GM18519 (cell line): Measurements from ENCODE around the gene IP6K3.

Experiments
- ATAC-seq: cut with Tn5 transposase; IDR thresholded peaks from one replicate; pipeline ENCODE4 v1.9.1; 2021; ENCODE audit warnings: mild to moderate bottlenecking, moderate library complexity; ENCODE audit not compliant: unreplicated experiment, low FRiP score

The IP6K3 gene

DNA sequence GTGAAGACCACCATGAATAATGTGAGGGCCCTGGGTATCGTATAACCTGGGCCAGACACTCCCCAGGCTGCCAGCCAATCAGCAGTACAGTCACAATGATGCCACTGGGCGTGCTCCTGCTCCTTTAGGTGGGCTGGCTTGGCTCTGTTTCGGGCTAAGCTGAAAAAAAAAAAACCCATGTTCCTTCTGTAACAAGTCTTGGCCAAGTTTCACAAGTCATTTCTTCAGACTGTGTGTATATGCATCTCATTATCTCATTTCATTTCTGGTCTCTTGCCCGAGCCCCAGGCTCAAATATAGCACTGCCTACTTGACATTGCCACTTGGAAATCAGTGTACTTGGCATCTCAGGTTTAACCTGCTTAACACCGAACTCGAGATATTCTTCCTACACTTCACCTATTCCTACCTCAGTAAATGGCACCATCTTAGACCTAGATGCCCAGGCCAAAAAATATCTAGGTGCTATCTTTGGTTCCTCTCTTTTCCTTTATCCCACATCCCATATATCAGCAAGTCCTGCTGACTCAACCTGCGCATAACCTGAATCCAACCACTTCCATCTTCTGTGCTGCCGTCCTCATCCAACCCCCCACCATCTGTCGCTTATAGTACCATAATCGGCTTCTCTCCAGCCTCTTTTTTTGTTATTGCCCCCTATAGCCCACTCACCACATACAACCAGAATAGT is 37.0 kb downstream of the IP6K3 start:
- ATAC-seq = no peak

DNA sequence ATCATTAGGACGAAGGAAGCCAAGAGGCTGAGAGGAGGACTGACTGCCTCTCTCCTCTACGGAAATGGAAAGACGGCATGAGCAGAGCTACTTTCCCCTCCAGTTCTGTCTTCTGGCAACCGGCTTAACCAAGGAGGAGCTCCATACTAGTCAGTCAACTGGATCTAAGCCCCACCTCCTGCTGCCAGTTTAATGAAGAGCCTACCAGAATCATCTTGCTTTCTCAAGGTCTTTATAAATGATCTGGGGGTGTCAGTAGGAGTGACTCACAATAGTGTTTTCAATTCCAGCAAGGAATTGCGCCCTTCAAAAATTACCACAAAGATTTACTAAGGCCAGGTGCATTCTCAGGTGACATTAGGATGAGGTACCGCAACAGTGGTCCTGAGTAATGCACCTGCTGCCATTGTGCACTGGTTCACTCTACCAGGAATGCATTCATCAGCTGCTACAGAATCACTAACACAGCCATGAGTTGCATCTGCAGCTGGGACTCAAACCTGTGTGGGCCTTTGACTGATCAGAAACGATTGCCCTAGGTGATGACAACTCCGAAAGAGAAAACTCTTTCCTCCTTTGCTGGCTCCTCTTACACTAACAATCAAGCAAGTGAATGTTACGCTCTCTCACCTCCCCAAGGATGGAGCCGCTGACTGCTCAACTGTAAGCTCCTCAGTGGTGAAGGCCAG is 38.0 kb downstream of the IP6K3 start:
- no peak for ATAC-seq

DNA sequence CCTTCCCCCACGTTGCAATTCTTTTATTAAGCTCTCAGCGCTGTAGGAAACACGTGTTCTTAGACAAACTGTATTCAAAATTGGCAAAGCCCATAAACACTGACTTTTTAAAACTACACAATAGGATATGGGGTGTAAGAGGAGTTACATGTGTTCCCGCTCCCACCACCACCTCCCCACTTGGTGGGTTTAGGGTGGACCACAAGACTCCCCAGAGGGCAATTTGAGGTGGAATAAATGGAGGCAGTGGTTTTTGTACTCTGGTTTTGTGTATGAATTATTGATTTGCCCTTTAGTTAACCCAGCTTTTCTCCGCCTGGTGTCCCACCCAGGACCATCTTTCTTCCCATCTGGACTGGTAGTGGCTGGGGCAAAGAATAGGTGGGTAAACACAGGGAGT is 38.9 kb downstream of the IP6K3 start:
- no peak for ATAC-seq

DNA sequence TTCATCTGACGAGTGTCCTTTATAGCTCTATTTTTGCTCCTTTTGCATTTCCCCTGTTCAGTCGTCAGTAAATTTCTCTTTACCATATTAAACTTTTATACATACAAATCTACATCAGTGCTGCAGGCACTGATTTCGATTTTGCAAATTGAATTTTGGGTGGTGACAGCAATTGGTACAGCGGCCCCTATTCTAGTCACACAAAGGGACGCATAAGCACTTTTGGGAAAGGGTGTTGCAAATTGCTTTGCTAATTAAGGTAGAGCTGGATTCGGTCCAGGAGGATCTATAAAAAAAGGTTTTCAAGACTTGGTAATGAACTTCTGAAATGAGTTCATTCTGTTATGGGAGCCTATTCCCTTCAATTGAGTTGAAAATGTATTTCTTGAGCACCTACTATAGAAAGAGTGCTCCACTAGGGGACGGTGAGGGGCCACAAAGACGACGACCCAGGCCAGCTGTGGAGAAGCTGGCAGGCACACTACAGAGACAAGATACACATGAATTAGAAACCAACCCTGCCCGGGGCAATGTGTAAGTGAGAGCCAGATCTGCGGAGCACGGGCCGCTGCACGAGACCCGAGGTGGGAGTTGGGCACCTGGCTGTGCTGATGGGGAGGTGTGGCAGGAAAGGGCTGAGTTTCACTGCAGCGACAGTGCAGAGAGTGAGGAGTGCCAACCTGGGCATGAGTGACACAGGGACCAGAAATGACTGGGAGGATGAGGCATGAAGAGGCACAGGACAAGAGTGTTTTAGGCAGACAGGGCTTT is 40.6 kb downstream of the IP6K3 start:
- ATAC-seq = no peak

DNA sequence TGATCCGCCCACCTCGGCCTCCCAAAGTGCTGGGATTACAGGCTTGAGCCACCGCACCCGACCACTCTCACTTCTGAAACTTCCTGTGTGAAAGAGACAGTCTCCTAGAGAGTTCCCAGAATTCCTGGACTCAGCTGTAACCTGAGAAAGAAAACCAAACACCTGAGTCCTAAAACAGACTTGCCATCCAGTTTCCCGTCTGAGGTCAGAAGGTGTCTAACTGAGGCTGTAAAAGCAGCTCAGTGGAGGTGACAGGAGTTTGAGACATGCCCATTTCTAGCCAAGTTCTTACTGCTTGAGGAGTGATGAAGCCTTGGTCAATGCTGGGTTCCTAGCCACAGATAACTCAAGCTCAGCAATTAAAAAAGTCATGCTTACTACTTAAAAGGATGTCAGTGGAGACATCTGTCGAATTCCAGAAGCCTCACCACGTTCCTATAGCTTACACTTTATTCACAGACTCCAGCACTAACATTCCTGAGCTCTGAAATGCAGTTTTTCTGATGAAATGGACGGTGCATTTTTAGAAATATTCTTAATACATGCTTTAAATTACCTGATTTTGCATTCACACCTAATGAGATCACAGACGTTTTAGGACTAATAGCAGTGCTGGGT is 41.3 kb downstream of the IP6K3 start:
- ATAC-seq = no peak

DNA sequence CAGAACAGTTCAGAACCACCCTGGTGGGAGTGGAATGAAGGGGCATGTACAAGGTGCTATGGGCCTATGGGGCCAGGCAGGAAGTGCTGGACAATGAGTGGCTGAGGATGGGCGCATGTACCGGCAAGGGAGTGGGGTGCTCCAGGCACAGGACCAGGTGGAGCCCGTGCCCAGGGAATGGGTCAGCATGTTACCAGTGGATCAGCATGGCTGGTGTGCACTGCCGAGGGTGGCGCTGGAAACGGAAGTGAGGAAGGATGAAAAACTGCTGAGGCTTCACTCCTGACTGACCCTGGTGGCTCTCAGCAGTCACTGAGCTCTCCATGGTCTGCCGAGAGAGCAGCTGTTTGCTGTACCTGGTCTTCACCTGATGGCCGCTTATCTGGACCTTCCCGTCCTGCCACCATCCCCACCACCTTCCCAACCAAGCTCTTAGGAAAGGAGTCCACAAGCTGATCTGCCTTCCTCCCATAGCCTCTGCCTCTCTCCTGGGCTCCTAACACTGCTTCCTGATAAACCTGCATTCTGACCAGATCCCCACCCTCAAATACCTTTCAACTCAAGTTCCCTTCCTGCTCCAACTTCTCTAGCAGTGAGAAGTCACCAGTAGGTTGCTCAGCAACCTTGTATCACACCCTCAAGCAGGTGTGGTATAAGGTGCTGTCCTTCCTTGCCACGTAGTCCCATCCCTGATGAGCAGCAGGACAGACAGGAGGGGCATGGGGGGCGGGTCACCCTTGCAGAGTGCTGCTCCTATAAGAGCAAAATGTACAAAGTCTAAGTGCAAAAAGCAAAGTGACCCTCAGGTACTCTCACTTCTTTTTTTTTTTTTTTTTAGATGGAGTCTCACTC is 42.3 kb downstream of the IP6K3 start:
- no peak for ATAC-seq

DNA sequence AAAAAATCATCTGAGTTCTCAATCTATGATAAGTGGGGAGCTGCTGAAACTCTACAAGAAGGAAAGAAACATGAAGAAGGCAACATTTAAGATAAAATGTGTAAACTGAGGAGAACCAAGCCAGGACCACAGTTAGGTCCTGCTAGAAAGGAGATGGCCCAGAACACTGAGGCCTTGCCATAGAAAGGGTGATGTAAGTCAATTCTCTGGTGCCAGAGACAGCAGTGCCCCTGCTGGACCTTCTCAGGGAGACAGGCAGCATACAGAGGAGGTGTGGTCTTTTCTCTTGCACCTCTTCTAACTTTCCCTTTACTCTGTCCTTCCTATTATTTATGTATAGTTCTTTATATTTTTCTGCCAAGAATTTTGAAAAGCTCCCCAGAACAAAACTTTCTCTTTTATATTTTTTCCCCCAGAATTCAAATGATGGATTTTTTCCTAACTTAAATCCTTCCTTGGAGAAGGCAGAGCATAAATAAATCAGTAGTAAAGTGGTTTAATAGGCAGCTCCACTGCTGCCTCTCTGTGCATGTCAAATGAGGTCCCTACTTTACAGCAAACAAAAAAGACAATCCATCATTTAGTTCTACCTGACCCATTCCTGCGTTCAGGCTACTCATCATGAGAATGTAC is 44.2 kb downstream of the IP6K3 start:
- no peak for ATAC-seq

DNA sequence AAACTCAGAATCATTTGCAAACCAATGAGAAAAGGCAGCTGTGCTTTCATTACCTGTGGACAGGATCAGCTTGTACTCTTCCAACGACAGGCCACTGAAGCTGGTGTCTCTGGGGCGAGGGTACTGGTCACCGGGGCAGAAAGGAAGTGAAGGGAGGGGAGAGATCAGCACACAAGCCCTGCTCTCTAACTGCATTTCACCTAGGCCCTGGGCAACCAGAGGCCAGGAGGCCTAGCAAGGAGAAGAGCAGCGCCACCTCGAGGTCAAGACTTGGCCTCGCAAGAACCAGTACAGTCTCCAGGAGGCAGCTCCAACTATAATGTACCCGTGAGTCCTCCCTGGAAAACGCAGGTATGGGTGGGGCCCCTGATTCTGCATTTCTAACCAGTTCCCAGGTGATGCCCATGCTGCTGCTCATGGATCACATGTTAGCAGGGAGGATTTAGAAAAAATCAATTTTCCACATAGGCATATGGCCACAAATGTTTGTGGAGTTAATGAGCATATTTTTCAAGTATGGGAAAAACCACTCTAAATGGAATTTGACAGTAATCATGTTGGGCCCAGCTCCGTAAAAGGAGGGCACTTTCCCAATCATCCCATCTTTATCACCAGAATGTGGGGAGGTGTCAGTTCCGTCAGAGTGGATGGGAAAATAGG is 46.2 kb downstream of the IP6K3 start:
- ATAC-seq = no peak

DNA sequence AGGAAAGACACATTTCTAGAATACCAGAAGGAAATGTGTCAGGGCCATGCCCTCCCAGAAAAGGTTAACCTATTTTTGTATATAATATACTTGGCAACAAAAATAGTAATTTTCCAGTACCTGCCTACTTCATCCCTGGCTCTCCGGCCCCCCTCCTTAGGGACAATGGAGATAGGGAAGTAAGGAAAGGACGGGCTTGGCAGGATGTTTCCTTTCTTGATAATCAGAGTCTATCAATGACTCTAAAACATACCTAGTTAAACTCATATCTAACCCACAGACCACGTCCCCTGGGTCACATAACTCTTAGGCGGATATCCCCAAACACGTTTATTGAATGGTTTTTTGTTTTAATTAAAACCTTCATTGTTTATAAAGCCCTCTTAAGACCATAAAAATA is 47.0 kb downstream of the IP6K3 start:
- no peak for ATAC-seq

DNA sequence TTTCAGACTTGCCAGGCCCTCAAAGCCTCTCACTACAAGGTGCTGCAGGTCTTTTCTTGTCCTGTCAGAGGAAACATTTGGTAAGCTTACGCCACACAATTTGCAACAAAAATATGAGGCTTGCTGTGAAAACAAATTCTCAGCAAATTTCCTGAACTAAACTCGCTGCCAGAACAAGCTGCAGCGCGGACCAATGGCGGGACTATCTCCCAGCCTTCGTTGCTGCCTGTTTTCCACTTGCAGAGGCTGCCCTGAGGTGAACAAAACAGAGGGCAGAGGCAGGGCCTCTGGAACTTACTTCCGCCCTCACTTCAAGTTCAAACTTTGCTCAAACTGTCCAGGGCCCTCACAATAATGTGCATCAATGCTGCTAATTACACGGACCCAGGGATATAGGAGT is 47.6 kb downstream of the IP6K3 start:
- no peak for ATAC-seq

DNA sequence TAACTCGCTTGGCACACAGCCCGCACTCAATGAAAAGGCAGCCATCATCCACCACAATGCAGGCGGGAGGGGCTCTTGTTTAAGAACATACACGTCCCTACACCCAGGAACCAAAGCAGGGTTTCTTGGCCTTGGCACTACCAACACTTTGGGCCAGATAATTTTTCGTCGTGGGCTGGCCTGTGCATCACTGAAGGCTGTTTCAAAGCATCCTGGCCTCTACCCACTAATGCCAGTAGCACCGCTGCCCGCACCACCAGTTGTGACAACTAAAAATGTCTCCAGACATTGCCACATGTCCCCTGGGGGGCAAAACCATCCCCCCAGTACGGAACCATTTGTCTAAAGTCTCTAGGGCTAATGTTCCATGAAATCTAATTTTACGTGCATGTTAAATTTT is 48.2 kb downstream of the IP6K3 start:
- no peak for ATAC-seq

DNA sequence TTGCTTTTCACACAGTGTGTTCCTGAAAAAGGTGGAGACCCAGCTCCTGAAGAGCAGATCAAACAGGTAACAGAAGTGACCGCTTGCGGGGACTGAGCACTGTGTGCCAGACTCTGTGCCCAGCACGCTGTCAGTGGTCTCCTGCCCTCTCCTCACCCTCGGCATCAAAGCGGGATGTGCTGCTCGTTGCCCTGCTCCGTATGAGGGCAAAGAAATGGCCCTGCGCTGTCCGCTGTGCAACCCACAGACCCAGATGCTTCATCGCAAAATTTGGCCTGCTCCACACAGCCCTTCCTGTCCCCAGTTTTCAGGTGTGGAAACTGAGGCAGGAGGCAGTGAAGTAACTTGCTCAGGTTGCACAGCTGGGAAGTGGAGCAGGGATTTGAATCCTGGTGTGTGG is 48.9 kb downstream of the IP6K3 start:
- no peak for ATAC-seq

DNA sequence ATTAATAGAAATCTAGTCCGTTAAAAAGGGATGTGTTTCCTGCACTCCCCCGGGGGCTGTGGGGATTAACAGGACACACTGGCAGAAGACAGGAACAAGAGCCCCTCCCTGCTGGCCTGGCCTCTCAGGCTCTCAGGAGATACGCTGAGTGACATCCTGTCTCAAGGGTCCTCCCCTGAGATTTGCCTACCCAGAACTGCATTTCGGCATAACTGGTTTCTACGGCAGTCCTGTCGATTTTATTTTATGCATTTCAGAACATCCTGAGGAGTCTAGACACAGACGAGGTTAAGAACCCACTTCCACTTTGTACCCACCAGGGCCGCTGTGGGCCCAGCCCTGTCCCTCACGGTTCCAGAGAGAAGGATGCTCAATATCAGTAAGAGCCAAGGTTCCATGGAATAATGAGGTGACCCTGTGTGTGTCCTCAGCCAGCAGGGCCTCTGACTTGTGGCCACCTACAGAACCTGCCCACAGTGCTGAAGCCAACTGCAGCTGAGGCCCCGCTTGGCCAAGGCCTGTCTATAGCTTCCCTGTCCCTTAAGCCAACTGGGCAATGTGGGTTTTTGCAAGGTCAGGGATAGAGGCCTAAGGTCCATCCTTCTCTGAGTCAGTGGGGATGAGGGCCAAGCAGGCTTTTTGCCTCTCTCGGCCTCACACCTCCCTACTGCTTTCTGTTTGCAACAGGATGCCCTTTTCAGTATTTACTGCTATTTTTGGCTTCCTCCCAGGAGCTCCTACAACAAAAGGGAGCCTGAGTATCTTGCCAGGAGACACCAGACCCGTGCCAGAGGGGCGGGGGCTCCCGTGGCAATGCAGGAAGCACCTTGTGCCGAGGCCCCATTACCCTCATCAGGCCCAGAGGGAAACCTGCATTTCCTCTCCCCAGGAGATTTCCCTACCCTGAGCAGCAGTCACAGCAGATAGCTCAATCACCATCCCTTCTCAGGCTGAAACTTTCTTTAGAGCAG is 49.9 kb downstream of the IP6K3 start:
- ATAC-seq = no peak

DNA sequence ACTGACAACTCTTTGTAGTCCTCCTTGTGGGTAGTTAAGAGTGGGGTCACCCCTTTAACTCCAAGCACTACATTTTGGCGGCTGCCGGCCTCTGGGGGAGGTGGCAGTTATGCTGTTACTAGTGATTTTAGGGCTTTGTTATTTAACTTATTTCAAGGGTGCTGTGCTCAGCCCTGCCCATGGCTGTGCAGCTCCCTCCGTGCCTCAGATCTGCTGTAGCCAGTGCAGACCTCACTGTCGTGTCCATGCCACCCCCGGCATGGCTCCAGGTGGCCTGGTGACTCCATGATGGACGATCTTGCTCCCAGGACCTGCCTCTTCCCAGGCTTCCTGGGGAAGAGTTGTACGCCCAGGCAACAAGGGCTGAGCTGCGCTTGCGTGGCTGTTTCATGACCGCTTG is 50.6 kb downstream of the IP6K3 start:
- ATAC-seq = no peak

DNA sequence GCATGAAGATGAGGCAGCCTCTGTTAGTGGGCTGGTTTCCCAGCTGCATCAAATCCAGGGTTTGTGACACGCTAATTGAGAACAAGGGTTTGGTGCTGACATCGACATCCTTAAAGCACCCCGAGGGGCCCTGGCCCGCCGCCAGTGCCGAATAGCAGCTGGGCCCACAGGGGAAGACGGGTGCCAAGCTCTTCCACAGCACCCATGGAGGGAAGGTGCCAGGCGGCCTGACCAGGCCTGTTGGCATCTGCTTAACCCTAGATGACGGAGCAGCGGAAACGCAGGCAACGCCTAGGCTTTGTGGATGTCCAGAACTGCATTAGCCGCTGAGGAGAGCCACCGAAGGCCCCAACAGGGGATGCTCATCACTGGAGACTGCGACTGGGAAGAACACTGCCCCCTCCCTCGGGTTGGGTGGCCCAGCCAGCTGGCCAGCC is 51.2 kb downstream of the IP6K3 start:
- ATAC-seq = no peak

DNA sequence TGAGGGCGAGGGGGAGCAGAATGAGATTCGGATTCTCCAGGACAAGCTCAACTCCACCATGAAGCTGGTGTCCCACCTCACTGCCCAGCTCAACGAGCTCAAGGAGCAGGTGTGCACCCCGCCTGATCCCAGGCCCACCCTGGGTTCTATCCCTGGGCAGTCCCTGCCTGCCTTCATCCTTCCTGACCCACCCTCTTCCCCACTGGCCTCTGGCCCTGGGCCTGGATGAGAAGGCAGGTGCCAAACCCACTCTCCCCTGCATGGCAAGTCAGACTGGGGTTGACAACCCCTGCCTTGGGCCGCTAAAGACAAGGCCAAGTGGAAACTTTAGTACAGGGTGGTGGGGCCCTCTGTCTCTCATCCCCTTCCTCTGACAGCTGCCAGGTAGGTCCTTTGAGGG is 51.7 kb downstream of the IP6K3 start:
- ATAC-seq = no peak

DNA sequence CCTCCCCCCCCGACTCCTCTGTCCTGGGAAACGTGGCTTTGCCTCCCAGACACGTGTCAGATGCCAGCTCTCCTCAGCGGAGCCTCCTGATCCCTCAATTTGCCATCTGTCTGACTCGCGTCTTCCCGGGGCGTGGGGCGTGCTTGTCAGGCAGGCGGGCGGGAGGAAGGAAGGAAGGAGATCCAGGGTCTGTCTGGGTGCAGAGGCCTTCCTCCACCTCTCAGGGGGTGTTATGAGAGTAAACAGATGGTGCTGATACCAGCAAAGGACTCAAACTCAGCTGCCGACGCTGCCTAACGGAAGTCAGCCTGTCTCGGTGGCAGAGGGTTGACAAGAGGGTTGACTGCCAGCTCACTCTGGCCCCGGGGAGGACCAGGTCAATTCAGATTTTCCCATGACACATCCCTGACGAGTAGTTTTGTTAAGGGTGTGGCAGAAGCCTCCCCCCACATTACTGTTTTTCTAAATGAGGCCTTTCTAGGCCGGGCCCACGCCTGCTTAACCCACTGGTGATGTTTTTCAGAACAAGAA is 52.2 kb downstream of the IP6K3 start:
- ATAC-seq = no peak
